ENCODE data around the gene CCDC78. TPM values are rescaled to one million over a fixed set of nuclear protein-coding genes. Genes with fewer than 3 reads are reported as not detected.
"Not testable (repeated sequence)": the region's sequence is repeated elsewhere in the genome, so short reads cannot be mapped to it uniquely, and the experiment has no call there.

CCDC78 gene
- total and polyA plus RNA-seq, 3 donors from 2014 or later = 3.2 to 6.1 (median 5.7) TPM

DNA sequence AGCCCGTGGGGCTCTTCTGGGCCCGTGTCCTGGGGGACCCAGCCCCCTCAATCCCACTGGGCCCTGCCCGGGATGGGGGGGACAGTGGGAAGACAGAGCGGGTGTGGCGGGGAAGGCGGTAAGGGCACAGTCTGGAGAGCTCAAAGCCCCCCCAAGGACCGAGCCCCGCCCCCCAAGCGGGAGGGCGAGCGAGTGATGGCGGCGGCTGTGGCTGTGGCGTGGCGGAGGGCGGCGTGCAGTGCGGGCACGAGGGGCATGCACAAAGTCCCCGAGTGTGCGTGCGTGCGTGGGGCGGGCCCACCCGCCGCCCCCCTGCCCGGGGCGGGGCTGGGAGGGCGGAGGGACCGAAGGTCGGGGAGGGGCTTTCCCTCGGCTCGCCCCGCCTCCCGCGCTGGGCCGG, 32.5 kb downstream of the CCDC78 start:
- 2 to 6% methylated on average over 19 to 23 of the region's 37 CpGs for WGBS, 2 donors
- Histone ChIP-seq H3K27me3 (no peaks in the 10 kb centered on the region), H3K36me3 (ENCODE audit: low read depth, missing control alignments) (no peaks in the 10 kb centered on the region), H3K27ac (no peak overlapping the region), H3K4me3 (no peak overlapping the region), H3K4me1 (peaks cover 19% of the 10 kb centered on the region), H3K9me3 (no peaks in the 10 kb centered on the region)
- TF ChIP-seq, protein P1, sequence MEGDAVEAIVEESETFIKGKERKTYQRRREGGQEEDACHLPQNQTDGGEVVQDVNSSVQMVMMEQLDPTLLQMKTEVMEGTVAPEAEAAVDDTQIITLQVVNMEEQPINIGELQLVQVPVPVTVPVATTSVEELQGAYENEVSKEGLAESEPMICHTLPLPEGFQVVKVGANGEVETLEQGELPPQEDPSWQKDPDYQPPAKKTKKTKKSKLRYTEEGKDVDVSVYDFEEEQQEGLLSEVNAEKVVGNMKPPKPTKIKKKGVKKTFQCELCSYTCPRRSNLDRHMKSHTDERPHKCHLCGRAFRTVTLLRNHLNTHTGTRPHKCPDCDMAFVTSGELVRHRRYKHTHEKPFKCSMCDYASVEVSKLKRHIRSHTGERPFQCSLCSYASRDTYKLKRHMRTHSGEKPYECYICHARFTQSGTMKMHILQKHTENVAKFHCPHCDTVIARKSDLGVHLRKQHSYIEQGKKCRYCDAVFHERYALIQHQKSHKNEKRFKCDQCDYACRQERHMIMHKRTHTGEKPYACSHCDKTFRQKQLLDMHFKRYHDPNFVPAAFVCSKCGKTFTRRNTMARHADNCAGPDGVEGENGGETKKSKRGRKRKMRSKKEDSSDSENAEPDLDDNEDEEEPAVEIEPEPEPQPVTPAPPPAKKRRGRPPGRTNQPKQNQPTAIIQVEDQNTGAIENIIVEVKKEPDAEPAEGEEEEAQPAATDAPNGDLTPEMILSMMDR (IDR thresholded peaks at IDR 0.05) = no peak
- TF ChIP-seq POLR2A (IDR thresholded peaks at IDR 0.05) = no peak
- no peak for DNase-seq
- intact Hi-C loops (cut with DNase I; ENCODE audit: low total_unique reads) = no loop called here

DNA sequence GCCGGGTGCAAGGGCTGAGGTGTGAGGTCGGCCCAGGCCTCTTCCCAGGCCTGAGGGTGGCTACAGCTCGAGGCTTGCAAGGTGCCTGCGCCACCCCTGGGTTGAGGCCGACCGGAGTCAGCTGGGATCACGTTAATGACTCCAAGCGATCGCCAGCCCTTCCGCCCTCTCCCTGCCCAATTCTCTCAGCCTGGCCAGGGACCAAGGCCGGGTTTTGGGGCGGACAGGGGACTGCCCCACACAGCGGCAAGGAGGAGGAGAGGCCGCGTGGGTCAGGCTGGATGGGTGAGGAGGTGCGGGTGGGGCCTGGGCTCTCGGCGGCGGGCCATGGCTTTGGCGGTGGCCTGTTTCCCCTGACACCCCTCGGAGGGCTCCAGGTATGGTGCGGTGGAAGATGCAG, 32.9 kb downstream of the CCDC78 start:
- TF ChIP-seq POLR2A (IDR thresholded peaks at IDR 0.05) = no peak
- TF ChIP-seq, protein P1 (IDR thresholded peaks at IDR 0.05) = no peak
- intact Hi-C loops (cut with DNase I; ENCODE audit: low total_unique reads) = no loop called here
- 19 to 25% methylated on average over 10 to 22 of the region's 22 CpGs for WGBS, 2 donors
- H3K4me3 ChIP-seq = no peak overlapping the region
- H3K27me3 ChIP-seq = no peaks in the 10 kb centered on the region
- DNase-seq = no peak
- no peaks in the 10 kb centered on the region for H3K36me3 ChIP-seq (ENCODE audit: low read depth, missing control alignments)
- H3K4me1 ChIP-seq = peaks cover 19% of the 10 kb centered on the region
- no peak overlapping the region for H3K27ac ChIP-seq
- H3K9me3 ChIP-seq = no peaks in the 10 kb centered on the region

DNA sequence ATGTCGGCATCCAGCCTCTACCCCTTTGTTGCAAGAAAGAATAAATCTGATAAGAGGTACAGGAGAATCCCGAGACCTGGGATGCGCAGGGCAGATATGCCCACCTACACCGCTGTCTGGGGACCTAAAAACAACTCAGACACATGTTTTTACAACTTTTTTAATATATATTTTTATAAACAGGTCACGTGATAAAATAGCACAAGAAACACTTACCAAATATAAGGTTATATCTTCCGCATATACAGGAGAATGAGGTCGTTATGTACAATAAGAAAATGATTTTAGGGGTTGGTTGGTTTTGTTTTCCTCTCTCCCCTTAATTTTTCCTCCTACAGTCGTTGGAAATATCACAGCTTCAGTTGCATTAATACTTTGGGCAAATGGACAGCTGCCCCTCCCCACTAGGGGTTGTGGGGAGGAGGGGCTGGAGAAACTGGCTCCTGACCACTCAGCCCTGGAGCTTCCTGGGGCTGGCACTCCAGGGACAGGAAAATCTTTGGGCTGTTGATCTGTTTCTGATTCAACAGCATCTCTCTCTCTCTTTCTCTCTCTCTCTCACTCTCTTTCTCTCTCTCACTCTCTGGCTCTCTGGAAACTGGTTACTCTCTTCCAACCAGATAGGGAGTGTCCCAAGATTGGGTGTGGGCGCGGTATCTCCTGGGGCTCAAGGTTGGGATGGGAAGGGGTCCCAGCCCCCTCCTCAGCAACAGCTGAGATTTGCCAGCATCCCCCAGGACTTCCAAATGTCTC, 33.7 kb downstream of the CCDC78 start:
- Histone ChIP-seq H3K36me3 (ENCODE audit: low read depth, missing control alignments) (no peaks in the 10 kb centered on the region), H3K27ac (no peak overlapping the region), H3K27me3 (no peaks in the 10 kb centered on the region), H3K4me1 (peaks cover 19% of the 10 kb centered on the region), H3K9me3 (no peaks in the 10 kb centered on the region), H3K4me3 (no peak overlapping the region)
- 72 to 74% methylated on average over 10 of the region's 10 CpGs for WGBS, 2 donors
- TF ChIP-seq POLR2A (IDR thresholded peaks at IDR 0.05) = no peak
- TF ChIP-seq, protein P1 (IDR thresholded peaks at IDR 0.05) = no peak
- intact Hi-C loops (cut with DNase I; ENCODE audit: low total_unique reads) = no loop called here
- no peak for DNase-seq

GRCh38 chr16:691242-691641, 35.0 kb downstream of the CCDC78 start:
- intact Hi-C loops (cut with DNase I; ENCODE audit: low total_unique reads); H3K36me3 ChIP-seq (ENCODE audit: low read depth, missing control alignments); H3K9me3 ChIP-seq; DNase-seq; H3K27ac ChIP-seq; H3K4me3 ChIP-seq; H3K27me3 ChIP-seq: not testable (repeated sequence)
- peaks cover 19% of the 10 kb centered on the region for H3K4me1 ChIP-seq
- WGBS, 2 donors = 75 to 85% methylated on average over 16 of the region's 16 CpGs

- Histone ChIP-seq H3K27ac (peak overlapping the region; percentile 73 to 74), H3K9me3 (no peaks in the 10 kb centered on the region), H3K4me1 (peaks cover 25% of the 10 kb centered on the region), H3K36me3 (ENCODE audit: low read depth, missing control alignments) (no peaks in the 10 kb centered on the region), H3K4me3 (peak overlapping the region; percentile 86 to 97), H3K27me3 (no peaks in the 10 kb centered on the region)
- TF ChIP-seq POLR2A (IDR thresholded peaks at IDR 0.05) = no peak
- TF ChIP-seq, protein P1 (IDR thresholded peaks at IDR 0.05) = no peak
- 80 to 85% methylated on average over 16 to 26 of the region's 26 CpGs for WGBS, 2 donors
- DNase-seq = no peak
- intact Hi-C loops (cut with DNase I; ENCODE audit: low total_unique reads) = no loop called here
Measured at GRCh38 chr16:689175-689897, 36.9 kb downstream of the CCDC78 start.
